NCI-H510A treated with DMSO at 0.1 percent for 48 hours (cell line): ENCODE data around the gene SPRED1.

Experiments
- DNase-seq: peaks from one replicate; lab custom pipeline; 2025; lab: John Stamatoyannopoulos, UW

Gene SPRED1

DNA sequence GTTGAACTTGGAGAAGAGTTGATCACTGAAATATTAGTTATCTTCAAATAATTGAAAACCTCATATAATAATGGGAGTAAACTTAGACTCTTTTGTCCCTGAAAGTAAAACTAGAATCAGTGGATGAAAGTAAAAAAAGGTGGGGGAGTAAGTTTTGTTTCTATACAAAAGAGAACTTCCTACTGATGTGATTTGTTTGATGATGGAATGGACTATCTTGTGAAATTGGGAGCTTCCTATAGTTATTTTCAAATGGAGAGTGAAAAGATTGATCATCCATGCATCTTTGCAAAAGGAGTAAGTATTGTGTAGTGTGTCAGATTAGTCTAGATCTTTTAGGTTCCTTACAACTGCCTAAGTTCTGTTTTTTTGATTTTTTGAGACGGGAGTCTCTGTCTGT lies 28.4 kb downstream of the SPRED1 start:
- DNase-seq, result no peak

DNA sequence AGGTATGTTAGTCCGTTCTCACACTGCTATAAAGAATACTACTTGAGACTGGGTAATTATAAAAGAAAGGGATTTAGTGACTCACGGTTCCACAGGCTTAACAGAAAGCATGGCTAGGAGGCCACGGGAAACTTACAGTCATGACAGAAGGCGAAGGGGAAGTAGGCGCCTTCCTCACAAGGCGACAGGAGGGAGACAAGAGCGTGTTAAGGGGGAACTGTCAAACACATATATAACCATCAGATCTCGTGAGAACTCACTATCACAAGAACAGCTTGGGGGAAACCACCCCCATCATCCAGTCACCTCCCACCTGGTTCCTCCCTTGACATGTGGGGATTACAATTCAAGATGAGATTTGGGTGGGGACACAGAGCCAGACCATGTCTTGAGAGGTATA lies 30.4 kb downstream of the SPRED1 start:
- DNase-seq, result no peak

DNA sequence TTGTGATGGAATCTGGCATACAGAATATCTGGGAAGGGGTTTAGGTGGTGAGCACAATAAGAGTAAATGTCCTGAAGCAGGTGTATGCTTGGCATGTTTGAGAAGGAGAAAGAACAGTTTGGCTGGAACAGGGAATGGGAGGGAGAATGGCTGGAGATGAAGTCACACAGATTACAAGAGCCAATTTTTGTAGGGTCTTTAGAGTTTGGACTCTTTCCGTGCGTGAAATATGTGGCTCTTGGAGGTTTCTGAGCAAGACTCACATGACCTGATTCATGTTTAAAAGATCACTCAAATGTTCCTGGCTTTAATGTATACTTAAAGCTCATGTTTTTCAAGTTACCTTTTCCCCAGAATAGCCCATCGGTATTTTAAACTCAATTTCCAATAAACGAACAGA lies 32.8 kb downstream of the SPRED1 start:
- DNase-seq, result no peak

DNA sequence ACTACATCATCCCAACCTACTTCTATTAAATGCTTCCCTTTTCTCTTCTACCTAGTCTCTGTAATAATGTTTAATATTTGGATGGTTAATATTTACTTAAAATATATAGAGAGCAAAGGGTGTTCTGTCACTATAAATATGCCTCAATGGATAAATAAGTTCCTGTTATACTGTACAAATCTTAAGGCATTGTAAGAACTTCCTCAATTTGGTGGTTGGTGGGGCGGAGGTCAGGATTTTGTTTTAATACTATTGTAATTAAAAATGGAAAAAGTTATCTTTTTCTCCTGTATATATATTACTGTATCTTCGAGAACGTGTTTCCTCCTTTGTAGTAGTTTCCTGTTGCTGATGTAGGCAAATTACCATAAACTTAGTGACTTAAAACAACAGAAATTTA lies 41.5 kb downstream of the SPRED1 start:
- DNase-seq, result no peak

DNA sequence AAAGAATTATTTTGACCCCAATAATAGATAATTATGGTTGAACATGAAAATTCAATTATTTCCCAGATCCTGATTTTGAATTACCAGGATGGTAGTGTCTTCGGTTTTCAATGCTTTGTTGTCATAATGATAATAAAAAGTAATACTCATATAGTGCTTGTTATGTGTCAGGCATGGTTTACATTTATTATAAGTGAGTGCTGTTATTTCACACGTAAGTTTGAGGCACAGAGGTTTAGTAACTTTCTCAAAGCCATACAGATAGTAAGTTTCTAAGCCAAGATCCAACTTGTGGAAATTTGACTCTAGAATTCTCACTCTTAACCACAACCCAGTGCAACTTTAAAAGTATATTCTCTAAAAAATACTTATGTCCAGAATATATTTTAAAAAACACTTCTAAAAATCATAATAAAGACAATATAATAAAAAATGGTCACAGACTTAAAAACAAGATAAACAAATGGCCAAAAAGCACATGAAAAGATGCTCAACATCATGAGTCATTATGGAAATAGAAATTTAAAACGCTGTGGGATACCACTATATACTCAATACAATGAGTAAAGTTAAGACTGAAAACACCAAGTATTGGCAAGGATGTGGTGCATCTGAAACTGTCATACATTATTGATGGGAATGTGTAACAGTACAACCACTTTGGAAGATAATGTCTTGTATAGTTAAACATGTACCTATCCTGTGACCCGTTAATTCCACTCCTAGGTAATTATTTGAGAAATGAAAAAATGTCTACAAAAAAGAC lies 45.2 kb downstream of the SPRED1 start:
- DNase-seq, result no peak

DNA sequence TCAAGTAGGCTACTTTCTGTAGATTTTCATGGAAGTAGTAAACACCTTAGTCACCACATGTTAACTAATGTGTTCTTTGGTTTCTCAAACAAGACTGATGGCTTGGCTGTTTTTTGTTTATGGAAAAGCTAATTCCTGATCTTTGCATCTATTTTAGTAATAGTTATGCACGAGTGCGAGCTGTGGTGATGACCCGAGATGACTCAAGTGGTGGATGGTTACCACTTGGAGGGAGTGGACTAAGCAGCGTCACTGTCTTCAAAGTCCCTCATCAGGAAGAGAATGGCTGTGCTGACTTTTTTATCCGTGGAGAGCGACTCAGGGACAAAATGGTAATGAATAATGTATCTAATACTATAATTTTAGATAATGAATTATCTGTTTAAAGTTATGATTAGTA lies 46.6 kb downstream of the SPRED1 start:
- DNase-seq, result no peak

DNA sequence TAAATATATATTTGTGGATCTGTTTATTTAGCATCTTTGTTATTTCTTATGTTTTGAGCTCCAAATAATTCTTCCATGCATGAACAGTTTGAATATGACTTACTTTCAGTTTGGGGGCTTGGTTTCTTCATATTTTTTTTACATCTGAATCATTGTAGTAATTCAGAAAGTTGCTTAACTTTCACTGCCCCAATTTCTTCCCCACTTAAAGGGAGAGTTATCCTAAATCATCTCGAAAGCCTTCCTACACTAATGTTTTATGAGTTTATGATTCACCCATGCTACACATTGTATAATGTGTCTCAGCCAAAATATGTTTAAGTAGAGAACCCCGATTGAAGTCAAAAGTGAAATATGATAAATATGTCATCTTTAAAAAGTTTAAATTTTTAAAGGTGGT lies 47.8 kb downstream of the SPRED1 start:
- DNase-seq, result no peak

DNA sequence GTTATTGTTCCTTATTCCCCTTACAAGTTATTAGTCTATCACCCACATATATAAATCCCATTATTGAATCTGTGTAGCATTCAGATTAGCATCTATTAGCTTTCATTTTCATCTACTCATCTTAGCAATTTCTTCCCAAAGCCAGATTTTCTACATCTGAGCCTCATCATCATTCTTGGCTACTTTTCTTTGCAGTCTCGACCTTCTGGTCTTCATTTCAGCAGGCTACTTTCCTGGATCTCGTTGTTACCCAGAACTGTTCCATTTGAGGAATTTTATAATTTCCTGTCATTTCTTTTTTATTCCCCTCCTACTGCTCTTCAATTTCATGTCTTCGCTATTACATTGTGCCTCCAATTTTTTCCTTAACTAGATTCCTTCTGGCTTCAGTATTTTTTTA lies 51.8 kb downstream of the SPRED1 start:
- no peak for DNase-seq

DNA sequence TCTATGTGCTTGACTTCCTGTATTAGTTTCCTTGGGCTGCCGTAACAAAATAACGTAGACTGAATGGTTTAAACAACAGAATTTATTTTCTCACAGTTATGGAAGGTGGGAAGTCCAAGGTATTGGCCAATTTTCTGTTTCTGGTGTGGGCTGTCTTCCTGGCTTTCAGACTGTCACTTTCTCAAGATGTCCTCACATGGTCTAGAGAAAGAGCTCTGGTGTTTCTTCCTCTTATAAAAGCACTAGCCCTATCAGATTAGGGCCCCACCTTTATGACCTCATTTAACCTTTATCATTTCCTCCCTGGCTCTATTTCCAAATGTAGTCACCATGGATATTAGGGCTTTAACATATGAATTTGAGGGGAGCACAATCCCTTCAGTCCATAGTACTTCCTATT lies 54.6 kb downstream of the SPRED1 start:
- no peak for DNase-seq

DNA sequence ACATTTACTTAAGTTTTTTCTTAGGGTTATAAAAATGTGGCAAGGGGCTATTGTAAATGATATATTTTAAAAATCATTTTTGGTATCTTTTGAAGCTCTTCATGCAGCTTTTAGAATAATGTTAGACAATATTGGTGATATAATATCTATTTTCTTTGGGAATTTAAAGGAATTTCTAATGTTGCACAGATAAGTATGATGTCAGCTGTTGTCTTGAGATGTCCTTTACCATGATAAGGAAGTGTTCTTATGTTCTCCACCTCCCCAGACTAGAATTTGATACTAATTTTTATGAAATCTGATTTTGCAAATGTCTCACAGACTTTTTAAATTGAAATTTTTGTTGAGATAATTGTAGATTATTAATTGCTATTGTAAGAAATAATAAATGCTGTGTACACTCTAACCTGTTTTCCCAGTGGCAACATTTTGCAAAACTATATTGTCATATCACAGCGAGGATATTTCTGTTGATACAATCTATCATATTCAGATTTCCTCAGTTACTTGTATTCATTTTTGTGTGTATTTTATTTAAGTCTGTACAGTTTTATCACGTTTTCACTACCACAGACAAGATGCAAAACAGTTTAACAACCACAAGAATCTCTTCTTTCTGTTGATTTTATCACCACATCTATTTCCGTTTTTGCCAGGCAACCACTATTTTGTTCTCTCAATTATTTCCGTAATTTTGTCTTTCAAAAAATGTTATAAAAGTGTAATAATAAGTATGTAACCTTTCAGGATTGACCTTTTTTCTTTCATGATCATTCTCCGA lies 55.4 kb downstream of the SPRED1 start:
- no peak for DNase-seq

DNA sequence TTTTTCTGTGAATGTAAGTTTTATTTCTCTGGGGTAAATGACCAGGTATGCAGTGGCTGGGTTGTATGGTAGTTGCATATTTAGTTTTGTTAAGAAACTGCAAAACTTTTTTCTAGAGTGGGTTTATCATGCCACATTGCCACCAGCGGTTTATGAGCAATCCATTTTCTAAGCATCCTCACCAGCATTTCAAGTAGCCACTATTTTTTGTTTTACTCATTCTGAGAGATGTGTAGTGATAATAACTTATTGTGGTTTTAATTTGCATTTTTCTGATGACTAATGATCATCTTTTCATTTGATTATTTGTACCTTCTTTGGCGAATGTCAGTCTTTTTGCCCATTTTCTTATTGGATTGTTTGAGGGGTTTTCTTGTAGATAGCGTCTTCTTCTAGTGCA lies 56.2 kb downstream of the SPRED1 start:
- DNase-seq, result no peak

DNA sequence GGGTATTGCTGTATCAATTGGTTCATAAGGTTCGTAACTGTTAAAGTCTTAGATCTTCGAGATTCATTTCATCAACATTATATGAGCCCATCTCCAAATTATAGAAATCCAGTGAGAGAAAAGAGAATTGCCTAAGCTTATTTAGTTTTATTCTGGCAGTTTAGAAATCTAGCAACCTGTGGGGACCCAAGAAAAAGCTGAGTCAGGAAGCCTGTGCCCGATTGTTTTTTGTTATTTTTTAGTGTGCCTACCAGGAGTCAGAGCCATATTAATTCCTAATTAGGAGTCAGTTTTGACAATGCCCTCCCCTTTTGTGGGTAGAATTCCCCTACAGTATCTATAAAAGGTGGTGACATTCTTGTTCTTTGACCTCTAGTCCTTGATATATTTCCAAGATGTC lies 59.6 kb downstream of the SPRED1 start:
- DNase-seq, result no peak

DNA sequence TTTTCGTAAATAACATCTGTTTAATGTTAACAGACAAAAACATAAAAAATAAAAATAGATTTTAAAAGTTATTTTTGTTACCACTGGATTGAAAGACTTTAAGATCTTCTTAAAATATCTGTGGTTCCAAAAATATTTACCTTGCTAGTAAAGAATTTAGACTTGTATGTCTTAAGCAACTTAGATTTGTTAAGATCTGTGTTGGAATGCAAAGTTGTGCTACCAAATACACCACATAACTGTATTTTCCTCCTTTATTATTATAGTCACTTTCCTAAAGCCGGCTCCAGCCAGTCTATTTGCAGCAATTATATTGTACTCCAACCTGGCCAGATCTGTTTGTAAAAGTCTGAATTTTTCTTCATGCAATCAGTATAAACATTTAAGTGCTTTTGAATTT lies 63.7 kb downstream of the SPRED1 start:
- DNase-seq, result no peak

DNA sequence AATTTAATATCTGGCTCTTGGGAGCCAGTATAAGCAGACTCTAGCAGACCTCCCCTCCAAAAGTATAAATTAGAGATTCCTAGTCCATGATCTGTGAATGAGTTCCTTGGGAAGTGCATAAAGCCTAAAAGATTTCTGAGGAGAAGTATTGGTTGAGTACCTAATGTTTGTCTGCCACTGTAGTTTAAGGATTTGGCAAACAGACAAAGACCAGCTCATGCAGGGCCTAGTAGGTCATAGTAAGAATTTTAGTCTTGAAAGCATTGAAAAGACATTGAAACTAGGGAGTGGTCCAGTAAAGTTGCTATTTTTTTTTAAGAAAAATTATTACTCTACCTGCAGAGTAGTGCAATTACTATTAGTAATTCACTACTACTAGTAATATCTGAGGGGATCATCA lies 67.5 kb downstream of the SPRED1 start:
- DNase-seq, result no peak

DNA sequence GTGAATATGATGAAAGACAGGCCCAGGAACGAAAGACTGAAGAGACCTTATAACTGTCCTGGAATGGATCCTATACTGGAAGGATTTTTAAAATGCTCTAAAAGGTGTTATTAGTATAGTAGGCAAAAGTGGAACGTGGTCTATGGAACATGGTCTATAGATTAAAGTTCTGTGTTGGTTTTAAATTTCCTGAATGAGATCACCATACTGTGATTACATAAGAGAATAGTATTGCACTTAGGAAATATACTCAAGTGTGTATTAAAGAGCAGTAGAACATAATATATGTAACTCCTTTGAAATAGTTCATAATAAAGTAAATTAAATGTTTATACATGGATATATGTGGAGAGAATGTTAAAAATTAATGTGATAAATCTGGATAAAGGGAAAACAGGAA lies 68.2 kb downstream of the SPRED1 start:
- no peak for DNase-seq

DNA sequence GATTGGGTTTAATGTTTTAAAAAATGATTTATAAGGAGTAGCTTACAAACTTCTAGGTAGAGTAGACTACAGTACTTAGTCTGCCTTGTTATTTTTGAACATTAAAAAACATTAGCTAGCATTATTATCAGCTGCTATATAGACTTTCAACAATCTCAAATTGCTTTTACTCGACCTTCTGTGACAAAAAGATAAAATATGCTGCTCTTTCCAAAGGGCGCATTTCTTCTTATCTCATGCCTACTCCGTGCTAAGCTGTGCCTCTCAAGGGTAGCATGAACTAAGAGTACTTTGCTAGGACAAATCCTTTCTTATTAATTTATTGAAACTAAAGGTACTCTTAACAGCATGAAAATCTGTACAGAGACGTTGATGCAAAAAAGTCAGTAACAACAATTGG lies 71.3 kb downstream of the SPRED1 start:
- DNase-seq, result no peak

DNA sequence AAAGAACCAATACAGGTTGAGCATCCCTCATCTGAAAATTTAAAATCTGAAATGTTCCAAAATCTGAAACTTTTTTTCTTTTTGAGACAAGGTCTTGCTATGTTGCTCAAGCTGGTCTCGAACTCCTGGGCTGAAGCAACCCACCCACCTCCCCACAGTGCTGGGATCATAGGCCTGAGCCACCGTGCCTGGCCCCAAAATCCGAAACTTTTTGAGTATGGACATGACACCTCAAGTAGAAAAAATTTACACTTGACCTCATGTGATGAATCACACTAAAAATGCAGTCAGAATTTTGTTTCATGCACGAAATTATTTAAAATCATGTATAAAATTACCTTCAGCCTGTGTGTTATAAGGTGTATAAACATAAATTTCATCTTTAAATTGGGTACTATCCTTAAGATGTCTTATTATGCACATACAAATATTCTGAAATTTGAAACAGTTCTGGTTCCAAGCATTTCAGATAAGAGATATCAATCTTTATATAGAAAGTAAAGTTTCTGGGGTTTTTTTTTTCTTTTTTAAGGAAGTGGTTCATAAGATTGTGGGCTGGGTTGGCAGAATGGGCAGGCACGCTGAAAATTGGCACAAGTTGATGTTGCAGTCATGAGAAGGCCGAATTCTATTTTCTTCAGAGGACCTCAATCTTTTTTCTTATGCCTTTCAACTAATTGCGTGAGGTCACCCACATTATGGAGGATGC lies 72.5 kb downstream of the SPRED1 start:
- no peak for DNase-seq

DNA sequence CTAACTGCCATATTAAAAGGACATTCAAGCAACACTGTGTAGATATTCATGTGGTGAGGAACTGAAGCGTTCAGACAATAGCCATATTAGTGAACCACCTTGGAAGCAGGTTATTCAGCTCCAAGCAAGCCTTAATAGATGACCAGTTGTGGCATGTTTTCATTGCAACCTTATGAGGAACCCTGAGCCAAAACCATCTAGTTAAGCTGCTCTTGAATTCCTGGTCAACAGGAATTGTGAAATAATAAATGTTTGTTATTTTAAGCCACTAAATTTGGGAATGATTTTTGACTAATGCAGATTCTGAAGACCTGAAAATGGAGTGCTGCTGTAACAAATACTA lies 73.0 kb downstream of the SPRED1 start:
- no peak for DNase-seq

DNA sequence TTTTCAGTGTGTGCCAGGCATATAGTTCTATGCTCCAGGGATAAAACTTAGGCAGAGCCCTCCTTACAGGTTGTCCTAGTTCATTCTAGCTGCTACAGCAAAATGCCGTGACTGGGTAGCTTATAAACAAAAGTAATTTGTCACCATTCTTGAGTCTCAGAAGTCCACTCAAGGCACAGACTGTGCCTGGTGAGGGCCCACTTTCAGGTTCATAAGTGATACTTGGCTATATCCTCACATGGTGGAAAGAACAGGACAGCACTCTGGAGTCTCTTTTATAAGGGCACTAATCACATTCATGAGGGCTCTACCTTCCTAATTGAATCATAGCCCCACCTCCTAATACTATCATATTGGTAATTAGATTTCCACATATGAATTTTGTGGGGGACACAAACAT lies 80.1 kb downstream of the SPRED1 start:
- DNase-seq, result no peak

DNA sequence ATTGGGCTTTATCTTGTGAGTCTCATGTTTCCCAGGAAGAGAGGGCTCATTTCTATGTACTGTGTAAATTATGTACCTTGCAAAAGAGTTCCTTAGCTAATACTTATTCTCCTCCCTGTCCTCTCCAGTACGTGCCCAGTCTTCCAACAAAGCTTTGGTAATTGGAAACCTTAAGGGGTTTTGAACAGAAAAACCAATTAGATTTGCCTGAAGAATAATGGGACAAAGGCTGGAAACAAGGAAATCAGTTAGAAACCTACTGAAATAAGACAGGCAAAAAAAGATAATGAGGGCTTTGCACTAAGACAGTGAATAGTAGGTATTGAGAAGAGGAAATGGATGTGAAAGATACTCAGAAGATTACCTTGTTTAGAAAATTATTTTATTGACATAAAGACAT lies 82.5 kb downstream of the SPRED1 start:
- DNase-seq, result no peak

DNA sequence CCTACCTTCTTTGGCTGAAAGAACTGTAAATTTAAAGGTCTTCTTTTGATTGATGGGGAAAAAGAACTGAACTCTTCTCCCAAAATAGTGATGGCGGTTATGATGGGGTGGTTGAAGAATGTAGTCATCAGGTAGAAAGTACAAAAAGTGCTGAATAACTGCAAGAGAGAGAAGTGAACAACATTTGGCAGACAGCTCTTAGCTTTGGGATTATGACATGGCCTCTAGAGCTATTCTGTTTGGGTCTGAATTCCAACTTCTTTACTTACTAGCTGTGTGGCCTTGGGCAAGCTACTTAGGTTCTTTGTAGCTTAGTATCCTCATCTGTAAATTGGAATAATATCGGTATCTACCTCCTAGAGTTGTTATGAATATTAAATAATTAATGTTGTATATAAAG lies 91.7 kb downstream of the SPRED1 start:
- DNase-seq, result no peak

DNA sequence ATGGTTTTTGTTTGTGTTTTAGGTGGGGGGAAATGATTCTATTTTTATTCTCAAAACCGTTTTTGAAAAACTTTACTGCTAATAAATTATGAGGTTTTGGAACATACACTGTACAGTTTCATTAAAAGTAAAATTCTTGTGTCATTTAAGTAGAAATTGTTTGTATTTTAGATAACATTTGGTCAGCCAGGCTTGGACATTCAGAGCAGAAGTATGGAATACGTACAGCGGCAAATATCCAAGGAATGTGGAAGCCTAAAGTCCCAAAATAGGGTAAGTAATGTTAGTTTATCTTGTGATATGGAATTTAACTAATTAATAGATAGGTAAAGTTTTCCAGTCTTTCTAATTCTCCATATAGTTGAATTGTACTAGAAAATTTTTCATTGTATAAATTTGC lies 96.6 kb downstream of the SPRED1 start:
- DNase-seq, result no peak

DNA sequence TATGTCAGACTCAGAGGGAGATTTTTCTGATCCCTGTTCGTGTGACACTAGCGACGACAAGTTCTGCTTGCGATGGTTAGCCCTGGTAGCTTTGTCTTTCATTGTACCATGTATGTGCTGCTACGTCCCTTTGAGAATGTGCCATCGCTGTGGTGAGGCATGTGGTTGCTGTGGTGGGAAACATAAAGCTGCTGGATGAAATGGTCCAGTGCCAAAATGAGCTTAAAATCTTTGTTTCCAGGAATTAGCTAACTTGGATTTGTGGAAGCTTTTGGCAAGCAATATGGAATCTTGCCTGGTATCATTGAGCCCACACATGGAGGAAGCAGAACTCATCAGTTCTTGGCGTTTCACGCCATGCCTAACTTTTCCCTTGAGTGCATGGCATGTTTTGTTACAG lies 98.8 kb downstream of the SPRED1 start:
- no peak for DNase-seq
